HG03342 (cell line): Measurements from ENCODE around the gene ZFAND6.
"Not testable (repeated sequence)": the region's sequence is repeated elsewhere in the genome, so short reads cannot be mapped to it uniquely, and the experiment has no call there.

Experiments
- ATAC-seq: cut with Tn5 transposase; IDR thresholded peaks from one replicate; pipeline ENCODE4 v1.9.1; 2021; ENCODE audit warnings: mild to moderate bottlenecking, moderate library complexity; ENCODE audit not compliant: unreplicated experiment

ZFAND6 gene

DNA sequence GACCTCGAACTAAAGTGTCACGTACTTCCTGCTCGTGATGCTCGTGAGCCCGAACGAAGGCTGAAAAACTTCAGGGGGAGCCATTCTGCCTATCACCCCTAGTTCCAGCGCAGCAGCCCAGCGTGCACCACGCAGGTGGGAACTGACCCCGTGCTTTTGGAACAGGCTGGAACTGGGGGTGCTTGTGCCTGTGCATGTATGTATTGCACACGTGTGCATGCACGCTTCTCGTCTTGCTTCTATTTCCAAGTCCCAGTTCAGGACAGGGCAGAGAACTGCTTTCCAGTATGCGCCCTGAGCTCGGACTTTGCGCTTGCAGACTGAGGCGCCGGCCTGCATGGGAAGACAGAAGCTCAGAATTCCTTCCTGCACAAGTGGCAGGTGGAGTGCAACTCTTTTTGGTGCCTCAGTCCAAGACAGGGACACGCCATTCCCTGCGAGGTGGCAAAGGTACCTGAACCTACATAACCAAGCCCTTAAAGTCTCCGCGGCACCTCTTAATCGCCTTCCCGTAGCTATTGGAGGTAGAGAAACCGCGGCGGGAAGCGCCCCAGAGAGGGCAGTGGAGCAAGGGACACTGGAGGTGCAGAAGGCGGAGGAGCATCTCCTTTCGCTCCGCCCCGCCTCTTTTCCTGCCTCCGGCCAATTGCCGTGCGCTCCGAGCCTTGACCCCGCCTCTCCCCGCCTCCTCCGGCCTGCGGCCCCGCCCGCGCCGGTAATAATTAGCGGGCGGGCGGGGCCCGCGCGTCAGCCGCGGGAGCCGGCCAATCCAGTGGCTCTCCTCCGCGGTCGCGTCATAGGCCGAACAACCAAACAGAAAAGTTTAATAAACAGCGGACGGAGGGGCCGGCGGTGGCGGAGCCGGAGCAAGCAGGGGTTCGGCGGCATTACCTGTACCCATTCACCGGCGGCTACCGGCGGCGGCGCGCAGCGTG, at the start of gene ZFAND6:
Gene ZFAND6 (plus strand): TSS at position 826 of the 935 bp plus-strand sequence. CDS start 60,669 bp downstream, outside the sequence.
- peak; percentile 81 for ATAC-seq

DNA sequence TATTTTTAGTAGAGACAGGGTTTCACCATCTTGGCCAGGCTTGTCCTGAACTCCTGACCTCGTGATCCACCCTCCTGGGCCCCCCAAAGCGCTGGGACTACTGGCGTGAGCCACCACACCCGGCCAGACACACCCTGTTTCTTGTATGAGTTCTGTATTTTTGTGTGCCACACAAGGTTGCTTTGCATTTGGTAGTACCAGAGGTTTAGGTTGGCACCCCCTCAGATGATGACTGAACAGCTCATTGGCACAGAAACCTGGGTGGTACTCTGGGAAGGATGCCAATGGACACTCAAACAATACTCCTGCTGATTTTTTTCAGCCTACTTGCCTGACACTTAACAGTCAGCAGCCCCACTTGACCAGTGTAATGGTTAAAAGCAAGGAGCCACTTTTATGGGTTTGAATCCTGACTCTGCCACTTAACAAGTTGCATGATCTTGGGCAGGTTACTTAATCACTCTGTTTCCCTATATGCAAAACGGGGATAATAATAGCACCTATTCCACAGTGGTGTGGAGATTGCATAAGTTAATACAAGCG, 49.3 kb upstream of the ZFAND6 start:
- ATAC-seq, result no peak

DNA sequence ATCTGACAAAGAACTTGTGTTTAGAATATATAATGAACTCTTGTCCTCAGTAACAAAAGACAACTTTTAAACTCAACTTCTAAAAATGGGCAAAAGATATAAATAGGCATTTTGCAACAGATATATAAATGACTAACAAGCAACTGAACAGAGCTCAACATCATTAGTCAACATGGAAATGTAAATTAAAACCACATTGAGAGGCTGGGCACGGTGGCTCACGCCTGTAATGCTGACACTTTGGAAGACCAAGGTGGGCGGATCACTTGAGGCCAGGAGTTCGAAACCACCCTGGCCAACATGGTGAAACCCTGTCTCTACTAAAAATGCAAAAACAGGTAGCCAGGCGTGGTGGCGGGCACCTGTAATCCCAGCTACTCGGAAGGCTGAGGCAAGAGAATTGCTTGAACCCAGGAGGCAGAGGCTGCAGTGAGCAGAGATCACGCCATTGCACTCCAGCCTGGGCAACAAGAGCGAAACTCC, 48.4 kb upstream of the ZFAND6 start:
- peak; percentile 36 for ATAC-seq

DNA sequence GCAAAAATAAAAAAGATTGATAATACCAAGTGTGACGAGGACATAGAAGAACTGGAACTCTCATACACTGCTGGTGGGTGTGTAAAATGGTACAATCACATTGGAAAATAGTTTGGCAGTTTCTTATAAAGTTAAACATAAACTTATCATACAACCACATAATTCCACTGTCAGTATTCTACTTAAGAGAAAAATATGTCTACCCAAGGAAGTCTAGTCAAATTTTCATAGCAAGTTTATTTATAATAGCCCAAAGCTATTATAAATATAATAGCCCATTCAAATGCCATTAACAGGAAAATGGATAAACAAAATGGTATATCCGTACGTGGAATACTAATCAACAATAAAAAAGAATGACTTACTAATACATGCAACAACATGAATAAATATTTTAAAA, 47.9 kb upstream of the ZFAND6 start:
- ATAC-seq, result no peak

DNA sequence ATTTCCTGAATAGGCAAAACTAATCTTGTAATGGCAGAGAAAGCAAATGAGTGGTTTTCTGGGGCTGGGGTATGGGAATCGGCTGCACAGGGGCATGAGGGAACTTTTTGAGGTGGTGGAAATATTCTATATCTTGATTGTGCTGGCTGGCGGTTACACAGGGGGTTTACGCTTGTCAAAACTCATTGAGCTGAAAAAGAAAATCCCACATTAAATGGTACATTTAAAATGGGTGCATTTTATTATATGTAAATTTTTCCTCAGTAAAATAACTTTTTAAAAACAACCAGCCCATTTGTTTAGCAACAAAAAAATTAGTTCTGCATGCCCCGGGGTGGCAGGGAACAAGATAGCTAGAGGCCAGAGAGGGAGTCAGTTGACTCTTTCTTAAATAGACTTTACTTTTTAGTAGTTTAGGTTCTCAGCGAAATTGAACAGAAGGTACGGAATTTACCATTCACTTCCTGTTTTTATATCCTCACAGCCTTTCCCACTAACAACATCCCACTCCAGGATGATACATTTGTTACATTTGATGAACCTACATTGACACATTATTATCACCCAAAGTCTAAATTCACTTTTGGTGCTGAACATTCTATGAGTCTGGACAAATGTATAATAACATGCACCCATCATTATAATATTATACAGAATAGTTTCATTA, 47.3 kb upstream of the ZFAND6 start:
- no peak for ATAC-seq

DNA sequence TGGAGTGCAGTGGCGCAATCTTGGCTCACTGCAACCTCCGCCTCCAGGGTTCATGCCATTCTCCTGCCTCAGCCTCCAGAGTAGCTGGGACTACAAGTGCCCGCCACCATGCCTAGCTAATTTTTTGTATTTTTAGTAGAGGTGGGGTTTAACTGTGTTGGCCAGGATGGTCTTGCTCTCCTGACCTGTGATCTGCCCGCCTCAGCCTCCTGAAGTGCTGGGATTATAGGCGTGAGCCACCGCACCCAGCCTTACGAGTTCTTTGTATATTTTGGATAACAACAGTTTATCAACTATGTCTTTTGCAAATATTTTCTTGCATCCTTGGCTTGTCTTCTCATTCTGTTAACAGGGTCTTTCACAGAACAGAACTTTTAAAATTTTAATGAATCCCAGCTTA, 45.3 kb upstream of the ZFAND6 start:
- ATAC-seq, result not testable (repeated sequence)

DNA sequence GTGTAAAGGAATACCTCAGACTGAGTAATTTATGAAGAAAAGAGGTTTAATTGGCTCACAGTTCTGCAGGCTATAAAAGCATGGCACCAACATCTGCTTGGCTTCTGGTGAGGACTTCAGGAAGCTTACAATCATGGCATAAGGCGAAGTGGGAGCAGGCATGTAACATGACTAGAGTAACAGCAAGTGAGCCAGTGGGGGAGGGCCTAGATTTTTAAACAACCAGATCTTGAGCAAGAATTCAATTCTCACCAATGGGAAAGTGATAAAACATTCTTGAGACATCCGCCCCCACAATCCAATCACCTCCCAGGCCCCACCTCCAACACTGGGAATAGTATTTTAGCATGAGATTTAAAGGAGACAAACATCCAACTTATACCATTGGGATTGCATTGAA, 44.3 kb upstream of the ZFAND6 start:
- no peak for ATAC-seq

DNA sequence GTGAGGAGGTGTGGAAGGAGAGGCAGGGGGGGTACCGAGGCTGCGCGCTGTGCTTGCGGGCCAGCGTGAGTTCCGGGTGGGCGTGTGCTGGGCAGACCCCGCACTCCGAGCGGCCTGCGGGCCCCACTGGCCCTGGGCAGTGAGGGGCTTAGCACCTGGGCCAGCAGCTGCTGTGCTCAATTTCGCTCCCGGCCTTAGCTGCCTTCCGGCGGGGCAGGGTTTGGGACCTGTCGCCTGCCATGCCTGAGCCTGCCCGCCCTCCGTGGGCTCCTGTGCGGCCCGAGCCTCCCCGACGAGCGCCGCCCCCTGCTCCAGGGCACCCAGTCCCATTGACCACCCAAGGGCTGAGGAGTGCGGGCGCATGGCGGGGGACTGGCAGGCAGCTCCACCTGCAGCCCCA, 43.0 kb upstream of the ZFAND6 start:
- ATAC-seq, result not testable (repeated sequence)

DNA sequence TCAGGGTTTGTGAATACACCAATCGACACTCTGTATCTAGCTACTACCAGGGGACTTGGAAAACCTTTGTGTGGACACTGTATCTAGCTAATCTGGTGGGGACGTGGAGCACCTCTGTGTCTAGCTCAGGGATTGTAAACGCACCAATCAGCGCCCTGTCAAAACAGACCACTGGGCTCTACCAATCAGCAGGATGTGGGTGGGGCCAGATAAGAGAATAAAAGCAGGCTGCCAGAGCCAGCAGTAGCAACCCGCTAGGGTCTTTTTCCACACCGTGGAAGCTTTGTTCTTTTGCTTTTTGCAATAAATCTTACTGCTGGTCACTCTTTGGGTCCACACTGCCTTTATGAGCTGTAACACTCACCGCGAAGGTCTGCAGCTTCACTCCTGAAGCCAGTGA, 42.3 kb upstream of the ZFAND6 start:
- not testable (repeated sequence) for ATAC-seq

DNA sequence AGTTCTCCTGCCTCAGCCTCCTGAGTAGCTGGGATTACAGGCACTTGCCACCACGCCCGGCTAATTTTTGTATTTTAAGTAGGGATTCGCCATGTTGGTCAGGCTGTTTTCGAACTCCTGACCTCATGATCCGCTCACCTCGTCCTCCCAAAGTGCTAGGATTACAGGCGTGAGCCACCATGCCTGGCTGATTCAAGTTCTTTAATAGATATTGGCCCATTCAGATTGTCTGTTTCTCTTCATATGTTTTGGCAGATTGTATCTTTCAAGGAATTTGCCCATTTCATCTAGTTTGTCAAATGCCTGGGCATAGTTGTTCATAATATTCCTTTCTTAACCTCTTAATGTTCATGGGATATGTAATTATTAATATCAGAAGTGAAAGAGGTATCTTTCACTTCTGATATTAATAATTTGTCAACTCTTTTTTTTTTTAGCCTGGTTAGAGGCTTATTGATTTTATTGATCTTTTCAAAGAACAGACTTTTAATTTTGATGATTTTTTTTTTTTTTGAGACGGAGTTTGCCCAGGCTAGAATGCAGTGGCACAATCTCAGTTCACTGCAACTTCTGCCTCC, 40.2 kb upstream of the ZFAND6 start:
- ATAC-seq, result no peak

DNA sequence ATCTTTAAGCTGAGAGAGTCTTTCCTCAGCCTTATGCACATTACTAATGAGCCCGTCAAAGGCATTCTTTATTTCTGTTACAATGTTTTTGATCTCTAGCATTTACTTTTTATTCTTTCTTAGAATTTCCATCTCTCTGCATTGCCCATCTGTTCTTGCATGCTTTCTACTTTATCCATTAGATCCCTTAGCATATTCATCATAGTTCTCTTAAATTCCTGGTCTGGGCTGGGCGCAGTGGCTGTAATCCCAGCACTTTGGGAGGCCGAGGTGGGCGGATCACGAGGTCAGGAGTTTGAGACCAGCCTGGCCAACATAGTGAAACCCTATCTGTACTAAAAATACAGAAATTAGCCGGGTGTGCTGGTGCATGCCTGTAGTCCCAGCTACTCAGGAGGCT, 39.3 kb upstream of the ZFAND6 start:
- ATAC-seq, result not testable (repeated sequence)

DNA sequence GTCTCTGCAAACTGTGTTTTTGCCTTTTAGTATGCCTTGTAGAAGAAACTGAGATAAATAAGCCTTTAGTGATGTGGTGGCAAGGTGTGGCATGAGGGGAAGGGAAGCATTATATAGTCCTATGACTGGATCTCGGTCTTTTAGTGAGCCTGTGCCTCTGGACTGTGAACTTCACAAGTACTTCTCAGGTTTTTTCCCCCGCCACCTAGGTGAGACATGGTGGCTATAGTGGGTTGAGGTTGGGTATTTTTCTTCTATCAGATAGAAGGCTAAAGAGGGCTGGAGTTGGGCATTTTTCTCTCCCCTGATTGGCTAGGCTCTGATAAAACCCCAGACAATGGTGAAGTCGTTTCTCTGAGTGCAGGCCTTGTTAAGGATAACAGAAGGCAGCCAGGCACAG, 38.7 kb upstream of the ZFAND6 start:
- ATAC-seq, result no peak

DNA sequence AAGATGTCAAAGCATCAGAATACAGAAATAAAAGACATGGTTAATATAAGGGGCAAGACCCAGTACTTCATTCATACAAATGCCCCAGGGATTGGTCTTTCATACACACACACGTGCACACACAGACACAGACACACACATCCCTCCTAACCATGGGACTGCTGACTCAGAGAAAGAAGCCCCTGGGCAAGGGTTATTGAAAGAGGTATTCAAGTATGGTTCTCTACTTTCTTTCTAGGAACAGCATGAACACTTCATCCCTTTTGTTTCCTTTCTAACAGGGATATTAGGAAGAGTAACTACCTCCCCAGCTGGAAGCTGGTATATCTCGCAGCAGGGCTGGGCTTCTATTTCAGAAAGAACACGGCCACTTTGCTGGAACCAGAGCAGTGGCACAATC, 33.2 kb upstream of the ZFAND6 start:
- ATAC-seq, result no peak

DNA sequence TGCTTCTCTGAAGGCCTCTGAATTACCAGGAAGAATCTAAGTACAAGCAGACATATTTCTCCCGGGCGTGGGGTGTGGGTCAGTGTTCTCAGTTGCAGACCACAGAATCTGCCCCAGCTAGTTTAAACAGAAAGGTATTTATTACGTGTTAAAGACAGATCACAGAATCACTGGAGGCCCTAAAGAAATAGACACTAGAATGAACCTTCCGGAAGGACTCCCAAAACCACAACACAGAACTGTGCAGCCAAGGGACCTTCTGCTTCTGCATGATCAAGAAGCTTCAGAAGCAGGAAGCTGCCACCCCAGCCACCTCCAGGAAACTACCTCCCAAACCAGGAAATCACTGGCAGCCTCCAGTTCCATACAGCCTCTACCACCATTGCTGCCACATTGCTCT, 32.7 kb upstream of the ZFAND6 start:
- ATAC-seq, result no peak

DNA sequence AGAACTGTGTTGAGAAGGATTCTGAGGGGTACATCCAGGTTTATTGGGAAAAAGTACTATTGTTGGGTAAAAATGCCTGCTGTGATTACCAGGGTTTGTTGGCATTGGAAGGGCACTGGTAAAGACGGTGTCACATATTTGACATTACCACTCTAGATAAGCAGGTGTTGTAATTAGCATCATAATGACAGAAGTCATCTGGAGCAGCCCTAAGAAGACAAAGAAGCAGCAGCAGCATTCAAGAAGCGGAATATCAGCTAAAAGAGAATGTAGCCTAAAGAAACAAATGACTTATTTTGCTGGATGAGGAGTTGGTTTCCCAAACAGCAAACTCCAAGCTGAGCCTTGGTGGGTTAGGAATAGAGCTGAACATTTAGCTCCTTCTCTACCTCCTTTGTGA, 30.5 kb upstream of the ZFAND6 start:
- no peak for ATAC-seq

DNA sequence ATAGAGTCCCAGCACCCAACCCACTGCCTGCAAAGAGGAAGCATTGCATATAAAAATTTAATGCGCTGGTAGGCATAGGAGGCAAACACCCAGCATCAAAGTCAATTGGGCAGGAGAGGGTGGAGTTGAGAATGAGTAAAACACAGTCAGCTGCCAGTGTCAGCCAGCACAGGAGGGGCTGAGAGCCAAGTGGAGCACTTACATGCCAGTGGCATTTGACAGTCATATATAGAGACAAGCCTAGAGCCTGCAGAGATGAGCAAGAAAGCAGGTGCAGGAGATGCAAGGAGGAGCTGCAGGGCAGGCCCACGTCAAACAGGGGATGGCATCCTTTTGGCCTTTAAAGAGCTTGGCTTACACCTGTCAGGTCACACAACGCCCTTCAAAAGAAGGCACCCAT, 27.6 kb upstream of the ZFAND6 start:
- no peak for ATAC-seq

DNA sequence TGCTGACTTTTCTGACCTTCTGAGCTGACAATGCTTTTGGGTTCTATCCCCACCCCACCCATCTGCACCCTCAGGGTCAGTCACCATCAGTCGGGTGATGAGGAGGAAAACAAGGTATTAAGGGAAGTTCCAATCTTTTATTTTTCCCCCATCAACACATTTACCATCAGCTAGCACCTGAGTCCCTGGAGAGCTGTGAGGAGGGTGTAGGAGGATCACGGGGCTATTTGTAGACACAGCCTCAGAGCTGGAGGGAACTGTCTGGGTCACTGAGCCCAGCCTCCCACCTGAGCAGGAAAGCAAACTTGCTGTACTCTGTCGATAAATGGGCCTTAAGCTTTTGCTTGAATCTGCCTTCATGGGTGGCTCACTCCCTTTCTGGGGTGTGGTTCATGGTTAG, 24.8 kb upstream of the ZFAND6 start:
- ATAC-seq, result no peak

DNA sequence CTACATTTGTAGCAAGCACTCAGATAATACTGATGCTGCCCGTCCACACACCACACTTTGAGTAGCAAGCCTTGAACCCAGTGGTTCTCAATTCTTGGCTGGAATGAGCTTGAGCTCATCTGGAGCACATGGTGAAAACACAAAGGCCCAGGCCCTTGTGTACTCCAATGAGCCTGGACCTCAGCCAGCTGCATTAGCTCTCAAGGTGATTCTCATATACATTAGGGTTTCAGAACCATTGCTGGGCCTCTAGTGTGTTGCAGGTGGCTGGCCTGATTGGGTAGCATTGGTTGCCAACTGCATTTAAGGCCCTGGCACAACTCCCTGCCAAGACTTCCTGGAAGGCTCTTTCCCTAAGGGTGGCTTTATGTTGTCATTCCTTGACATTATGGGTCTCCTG, 23.4 kb upstream of the ZFAND6 start:
- ATAC-seq, result no peak

DNA sequence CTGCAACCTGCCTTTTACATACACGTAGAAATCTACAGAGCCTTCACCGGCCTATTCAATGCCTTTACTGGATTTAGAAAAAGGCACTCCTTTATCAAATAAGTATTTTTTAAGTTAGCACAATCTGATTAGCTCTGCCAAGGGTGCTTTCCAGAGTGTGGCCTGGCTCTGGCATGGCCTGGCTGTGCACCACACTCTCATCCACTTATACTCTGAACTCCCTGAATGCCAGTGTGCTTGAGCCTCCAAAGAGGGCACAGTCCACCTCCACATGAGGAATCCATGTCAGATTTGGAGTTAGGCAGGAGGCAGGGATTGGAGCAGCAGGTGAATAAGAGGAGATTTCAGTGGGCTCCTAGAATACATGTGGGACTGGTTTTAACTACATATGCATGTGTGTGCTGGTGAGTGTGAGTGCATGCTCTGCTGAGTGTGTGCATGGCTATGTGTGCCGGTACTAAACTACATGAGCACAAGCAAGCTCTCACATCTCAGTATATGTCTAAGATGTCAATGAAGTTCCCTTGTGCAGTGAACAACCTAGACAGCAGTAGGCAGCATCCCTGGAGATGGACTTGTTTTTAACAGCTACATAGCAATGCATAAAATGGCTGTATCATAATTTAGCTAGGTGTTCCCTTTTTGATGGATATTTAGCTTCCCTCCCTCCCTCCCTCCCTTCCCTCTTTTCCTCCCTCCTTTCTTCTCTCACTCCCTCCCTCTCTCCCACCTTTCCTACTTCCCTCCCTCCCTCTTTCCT, 17.8 kb upstream of the ZFAND6 start:
- no peak for ATAC-seq

DNA sequence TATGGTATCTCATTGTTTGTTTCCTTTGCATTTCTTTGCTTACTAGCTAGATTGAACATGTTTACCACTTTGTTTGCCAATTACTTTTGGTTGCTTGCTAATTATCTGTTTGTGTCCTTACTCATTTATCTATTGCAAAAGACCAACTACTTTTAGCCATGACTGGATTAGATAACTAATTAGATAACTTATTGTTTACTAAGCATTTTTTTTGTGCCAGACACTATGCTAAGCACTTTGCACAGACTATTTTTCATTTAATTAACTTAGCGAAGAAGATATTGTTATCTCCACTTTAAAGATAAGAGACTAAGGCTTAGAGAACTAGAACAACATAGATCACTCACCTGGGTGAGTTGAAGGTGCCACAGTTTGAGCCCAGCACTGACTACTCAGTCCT, 16.9 kb upstream of the ZFAND6 start:
- no peak for ATAC-seq

DNA sequence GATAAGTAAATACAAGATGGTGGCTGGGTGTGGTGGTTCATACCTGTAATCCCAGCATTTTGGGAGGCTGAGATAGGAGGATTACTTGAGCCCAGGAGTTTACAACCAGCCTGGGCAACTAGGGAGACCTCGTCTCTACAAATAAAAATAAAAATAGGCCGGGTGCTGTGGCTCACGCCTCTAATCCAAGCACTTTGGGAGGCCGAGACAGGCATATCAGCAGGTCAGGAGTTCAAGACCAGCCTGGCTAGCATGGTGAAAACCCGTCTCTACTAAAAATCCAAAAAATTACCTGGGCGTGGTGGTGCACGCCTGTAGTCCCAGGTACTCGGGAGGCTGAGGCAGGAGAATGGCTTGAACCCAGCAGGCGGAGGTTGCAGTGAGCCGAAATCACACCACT, 14.3 kb upstream of the ZFAND6 start:
- not testable (repeated sequence) for ATAC-seq
